ENCODE measurements around the gene IL1RN.

DNA sequence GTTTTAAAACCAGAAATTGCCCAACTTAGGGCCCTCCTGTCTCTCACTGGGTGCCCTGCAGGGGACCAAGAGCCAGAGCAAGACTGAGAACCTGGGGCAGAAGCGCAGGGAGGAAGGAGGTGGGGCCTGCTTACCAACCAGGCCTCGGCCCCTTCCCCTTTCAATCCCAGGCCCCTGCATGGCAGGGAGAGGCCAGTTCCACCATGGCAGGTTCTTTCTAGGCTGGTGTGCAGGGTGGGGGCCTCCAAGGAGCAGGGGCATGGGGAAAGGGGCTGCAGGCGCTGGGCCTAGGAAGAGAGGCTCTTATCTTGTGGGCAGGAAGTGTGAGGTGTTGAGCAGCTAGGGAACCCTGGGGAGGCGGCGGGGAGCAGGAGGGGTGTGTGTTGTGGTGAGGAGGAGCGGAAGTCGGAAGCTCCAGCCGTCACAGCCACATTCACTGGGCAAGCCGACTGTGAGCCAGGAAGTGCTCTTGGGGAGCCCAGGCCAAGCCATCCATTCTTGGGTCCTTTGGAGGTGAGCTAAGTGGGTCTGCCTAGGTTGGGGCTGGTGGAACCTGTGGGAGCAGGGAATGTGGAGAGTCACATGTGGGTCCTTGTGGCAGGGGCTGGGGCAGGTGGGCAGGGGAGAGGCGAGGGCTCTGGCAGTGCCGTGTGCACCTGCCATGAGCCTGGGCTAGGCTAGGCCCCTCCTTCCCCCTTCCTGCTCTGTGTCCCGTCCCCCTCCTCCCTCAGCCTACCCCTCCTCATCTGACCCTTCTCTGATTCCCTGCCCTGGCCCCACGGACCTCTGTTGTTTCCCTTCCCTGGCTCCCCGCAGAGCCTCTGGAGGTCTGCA is 46.4 kb downstream of the IL1RN start, which contains the start of gene PSD4:
- TF ChIP-seq, protein P1, sequence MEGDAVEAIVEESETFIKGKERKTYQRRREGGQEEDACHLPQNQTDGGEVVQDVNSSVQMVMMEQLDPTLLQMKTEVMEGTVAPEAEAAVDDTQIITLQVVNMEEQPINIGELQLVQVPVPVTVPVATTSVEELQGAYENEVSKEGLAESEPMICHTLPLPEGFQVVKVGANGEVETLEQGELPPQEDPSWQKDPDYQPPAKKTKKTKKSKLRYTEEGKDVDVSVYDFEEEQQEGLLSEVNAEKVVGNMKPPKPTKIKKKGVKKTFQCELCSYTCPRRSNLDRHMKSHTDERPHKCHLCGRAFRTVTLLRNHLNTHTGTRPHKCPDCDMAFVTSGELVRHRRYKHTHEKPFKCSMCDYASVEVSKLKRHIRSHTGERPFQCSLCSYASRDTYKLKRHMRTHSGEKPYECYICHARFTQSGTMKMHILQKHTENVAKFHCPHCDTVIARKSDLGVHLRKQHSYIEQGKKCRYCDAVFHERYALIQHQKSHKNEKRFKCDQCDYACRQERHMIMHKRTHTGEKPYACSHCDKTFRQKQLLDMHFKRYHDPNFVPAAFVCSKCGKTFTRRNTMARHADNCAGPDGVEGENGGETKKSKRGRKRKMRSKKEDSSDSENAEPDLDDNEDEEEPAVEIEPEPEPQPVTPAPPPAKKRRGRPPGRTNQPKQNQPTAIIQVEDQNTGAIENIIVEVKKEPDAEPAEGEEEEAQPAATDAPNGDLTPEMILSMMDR (IDR thresholded peaks at IDR 0.05 in 2 of 3, conservative IDR thresholded peaks at IDR 0.05 in 1 of 3; ENCODE audit: control insufficient read depth in 2 of 3, extremely low read depth in 1 of 3, insufficient read depth in 1 of 3, low read depth in 3 of 3, low read length in 3 of 3) = 0 out of 6 replicates have a peak, but pooled peaks of 1 of the 3 experiments have one; percentile 12
- no peak for TF ChIP-seq SIN3A (IDR thresholded peaks at IDR 0.05; ENCODE audit: low read depth, low read length)
- TF ChIP-seq, protein P2, sequence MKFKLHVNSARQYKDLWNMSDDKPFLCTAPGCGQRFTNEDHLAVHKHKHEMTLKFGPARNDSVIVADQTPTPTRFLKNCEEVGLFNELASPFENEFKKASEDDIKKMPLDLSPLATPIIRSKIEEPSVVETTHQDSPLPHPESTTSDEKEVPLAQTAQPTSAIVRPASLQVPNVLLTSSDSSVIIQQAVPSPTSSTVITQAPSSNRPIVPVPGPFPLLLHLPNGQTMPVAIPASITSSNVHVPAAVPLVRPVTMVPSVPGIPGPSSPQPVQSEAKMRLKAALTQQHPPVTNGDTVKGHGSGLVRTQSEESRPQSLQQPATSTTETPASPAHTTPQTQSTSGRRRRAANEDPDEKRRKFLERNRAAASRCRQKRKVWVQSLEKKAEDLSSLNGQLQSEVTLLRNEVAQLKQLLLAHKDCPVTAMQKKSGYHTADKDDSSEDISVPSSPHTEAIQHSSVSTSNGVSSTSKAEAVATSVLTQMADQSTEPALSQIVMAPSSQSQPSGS (IDR thresholded peaks at IDR 0.05; ENCODE audit: low read length) = no peak
- TF ChIP-seq, protein P3, sequence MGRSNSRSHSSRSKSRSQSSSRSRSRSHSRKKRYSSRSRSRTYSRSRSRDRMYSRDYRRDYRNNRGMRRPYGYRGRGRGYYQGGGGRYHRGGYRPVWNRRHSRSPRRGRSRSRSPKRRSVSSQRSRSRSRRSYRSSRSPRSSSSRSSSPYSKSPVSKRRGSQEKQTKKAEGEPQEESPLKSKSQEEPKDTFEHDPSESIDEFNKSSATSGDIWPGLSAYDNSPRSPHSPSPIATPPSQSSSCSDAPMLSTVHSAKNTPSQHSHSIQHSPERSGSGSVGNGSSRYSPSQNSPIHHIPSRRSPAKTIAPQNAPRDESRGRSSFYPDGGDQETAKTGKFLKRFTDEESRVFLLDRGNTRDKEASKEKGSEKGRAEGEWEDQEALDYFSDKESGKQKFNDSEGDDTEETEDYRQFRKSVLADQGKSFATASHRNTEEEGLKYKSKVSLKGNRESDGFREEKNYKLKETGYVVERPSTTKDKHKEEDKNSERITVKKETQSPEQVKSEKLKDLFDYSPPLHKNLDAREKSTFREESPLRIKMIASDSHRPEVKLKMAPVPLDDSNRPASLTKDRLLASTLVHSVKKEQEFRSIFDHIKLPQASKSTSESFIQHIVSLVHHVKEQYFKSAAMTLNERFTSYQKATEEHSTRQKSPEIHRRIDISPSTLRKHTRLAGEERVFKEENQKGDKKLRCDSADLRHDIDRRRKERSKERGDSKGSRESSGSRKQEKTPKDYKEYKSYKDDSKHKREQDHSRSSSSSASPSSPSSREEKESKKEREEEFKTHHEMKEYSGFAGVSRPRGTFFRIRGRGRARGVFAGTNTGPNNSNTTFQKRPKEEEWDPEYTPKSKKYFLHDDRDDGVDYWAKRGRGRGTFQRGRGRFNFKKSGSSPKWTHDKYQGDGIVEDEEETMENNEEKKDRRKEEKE (IDR thresholded peaks at IDR 0.05) = no peak

Data from GM12878 (cell line).